HepG2 (cell line): ENCODE results near the gene C12orf43. TPM values are rescaled to one million over a fixed set of nuclear protein-coding genes. Genes with fewer than 3 reads are reported as not detected.

Experiments
- KDM5B ChIP-seq: sonication (generic); formaldehyde crosslinking; IDR thresholded peaks from 2 replicates; pipeline ENCODE4 v1.4.0; 2020; ENCODE audit warnings: missing genetic modification reagents, mild to moderate bottlenecking, borderline replicate concordance
- MATR3 ChIP-seq: sonication (generic); formaldehyde crosslinking; IDR thresholded peaks from 2 replicates; pipeline ENCODE4 v1.4.0; 2020; ENCODE audit warnings: missing genetic modification reagents
- PTBP1 ChIP-seq: fragments of 200-400 bp; formaldehyde crosslinking; IDR thresholded peaks from 2 replicates; pipeline ENCODE4 v1.6.1; 2018; ENCODE audit warnings: low read length, low read depth; ENCODE audit not compliant: poor library complexity, severe bottlenecking
- SAP130 ChIP-seq: IDR thresholded peaks from 2 replicates; pipeline ENCODE4 v1.6.1; 2016; ENCODE audit warnings: low read depth
- SOX6 ChIP-seq, 2 experiments: fragments of 450-650 bp in 1 of 2; sonication (generic) in 1 of 2; formaldehyde crosslinking in 1 of 2; IDR thresholded peaks; 2 replicates each; pipeline versions ENCODE4 v1.4.0 to v1.6.1; 2017 to 2020; ENCODE audit warnings: antibody characterized with exemption in 1 of 2, mild to moderate bottlenecking in 1 of 2, missing genetic modification reagents in 1 of 2
- ZFY ChIP-seq: sonication (generic); formaldehyde crosslinking; IDR thresholded peaks from 2 replicates; pipeline ENCODE4 v1.4.0; 2020; ENCODE audit warnings: missing genetic modification reagents
- ZNF101 ChIP-seq: sonication (generic); formaldehyde crosslinking; IDR thresholded peaks from 2 replicates; pipeline ENCODE4 v1.4.0; 2020; ENCODE audit warnings: mild to moderate bottlenecking, low read depth, missing genetic modification reagents, borderline replicate concordance
- ZNF251 ChIP-seq: sonication (generic); formaldehyde crosslinking; IDR thresholded peaks from 2 replicates; pipeline ENCODE4 v1.9.0; 2021; ENCODE audit warnings: mild to moderate bottlenecking, missing genetic modification reagents
- ZNF629 ChIP-seq: sonication (generic); formaldehyde crosslinking; conservative IDR thresholded peaks from 2 replicates; pipeline ENCODE4 v1.5.0; 2020; ENCODE audit warnings: missing genetic modification reagents
- ZNF747 ChIP-seq: sonication (generic); formaldehyde crosslinking; IDR thresholded peaks from 2 replicates; pipeline ENCODE4 v1.8.1; 2023; ENCODE audit warnings: missing genetic modification reagents, mild to moderate bottlenecking, borderline replicate concordance
- ZNF878 ChIP-seq: sonication (generic); formaldehyde crosslinking; IDR thresholded peaks from 2 replicates; pipeline ENCODE4 v1.8.1; 2023; ENCODE audit warnings: mild to moderate bottlenecking, missing genetic modification reagents, moderate library complexity
- polyA plus RNA-seq, 8 experiments: library from polyadenylated mRNA; depleted of rRNA in 3 of 8; stranded (reverse) in 7 of 8; unstranded in 1 of 8; fragments of >200 nt; fragmentation: Illumina TruSeq in 4 of 8; extraction: Trizol in 4 of 8; gene quantifications; 2 replicates each; pipeline versions ENCODE4 v1.2.1 to v1.2.3, GENCODE V29; 2011 to 2016; ENCODE audit warnings: low read depth in 4 of 8, missing spikeins in 1 of 8, mixed read lengths in 1 of 8; ENCODE audit not compliant: insufficient read depth in 1 of 8
- total RNA-seq, 5 experiments: library from RNA; depleted of rRNA; stranded (reverse); fragments of >200 nt; fragmentation: Illumina TruSeq; extraction: Trizol; gene quantifications; 2 replicates each; pipeline ENCODE4 v1.2.3, GENCODE V29; 2016; ENCODE audit warnings: low read depth in 1 of 5
- TF ChIP-seq, protein P1 (sequence below): IDR thresholded peaks from 2 replicates; pipeline ENCODE4 v1.6.1; 2016; ENCODE audit warnings: control low read depth
- TF ChIP-seq, protein P2 (sequence below): sonication (generic); formaldehyde crosslinking; conservative IDR thresholded peaks from 2 replicates; pipeline ENCODE4 v1.4.0; 2020; ENCODE audit warnings: mild to moderate bottlenecking, missing genetic modification reagents, moderate library complexity
- TF ChIP-seq, protein P3 (sequence below), 2 experiments: sonication (generic) in 1 of 2; formaldehyde crosslinking in 1 of 2; IDR thresholded peaks; 2 replicates each; pipeline versions ENCODE4 v1.6.1 to v1.9.0; 2014 to 2022; ENCODE audit warnings: antibody characterized with exemption in 1 of 2, borderline replicate concordance in 1 of 2, inconsistent platforms in 1 of 2, low read depth in 1 of 2, missing genetic modification reagents in 1 of 2
- TF ChIP-seq, protein P4 (sequence below): sonication (generic); formaldehyde crosslinking; IDR thresholded peaks from 2 replicates; pipeline ENCODE4 v1.5.0; 2020; ENCODE audit warnings: mild to moderate bottlenecking, missing genetic modification reagents

Gene C12orf43
- total and polyA plus RNA-seq, 2 of the 13 experiments (the other 11 are each of a cell fraction or from before 2014, with no cell fraction given) = 7.9 to 11.1 TPM

DNA sequence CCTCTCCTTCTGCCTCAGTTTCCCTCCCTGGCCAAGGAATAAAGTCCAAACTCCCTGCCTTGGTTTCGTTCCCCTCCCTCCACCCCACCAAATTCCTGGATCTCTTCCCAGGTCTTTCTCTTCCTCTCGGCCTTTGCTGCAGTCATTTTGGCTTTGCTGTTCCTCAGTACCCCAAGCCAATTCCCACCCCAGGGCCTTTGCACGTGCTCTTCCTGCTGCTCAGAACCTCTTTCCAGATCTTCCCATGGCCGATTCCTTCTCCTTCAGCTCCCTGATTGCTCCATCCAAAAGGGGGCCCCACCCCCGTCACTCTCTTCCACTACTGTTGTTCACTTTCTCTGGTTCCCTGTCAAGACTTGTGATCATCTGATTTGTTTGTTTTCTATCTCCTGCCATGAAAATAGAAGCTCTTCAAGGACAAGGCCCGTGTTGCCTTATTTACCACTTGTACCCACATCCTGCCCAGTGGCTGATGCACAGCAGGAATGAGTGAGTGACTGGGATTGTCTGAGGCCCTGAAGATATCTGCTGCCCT, 34.8 kb downstream of the C12orf43 start (continued):
- TF ChIP-seq, protein P1, sequence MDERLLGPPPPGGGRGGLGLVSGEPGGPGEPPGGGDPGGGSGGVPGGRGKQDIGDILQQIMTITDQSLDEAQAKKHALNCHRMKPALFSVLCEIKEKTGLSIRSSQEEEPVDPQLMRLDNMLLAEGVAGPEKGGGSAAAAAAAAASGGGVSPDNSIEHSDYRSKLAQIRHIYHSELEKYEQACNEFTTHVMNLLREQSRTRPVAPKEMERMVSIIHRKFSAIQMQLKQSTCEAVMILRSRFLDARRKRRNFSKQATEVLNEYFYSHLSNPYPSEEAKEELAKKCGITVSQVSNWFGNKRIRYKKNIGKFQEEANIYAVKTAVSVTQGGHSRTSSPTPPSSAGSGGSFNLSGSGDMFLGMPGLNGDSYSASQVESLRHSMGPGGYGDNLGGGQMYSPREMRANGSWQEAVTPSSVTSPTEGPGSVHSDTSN (CRISPR knock-in tag) = no peak
- no peak for TF ChIP-seq KDM5B (CRISPR knock-in tag)
- TF ChIP-seq ZNF629 (CRISPR knock-in tag) = 0 out of 2 replicates have a peak, but pooled peaks have one; percentile 17
- TF ChIP-seq, protein P2, sequence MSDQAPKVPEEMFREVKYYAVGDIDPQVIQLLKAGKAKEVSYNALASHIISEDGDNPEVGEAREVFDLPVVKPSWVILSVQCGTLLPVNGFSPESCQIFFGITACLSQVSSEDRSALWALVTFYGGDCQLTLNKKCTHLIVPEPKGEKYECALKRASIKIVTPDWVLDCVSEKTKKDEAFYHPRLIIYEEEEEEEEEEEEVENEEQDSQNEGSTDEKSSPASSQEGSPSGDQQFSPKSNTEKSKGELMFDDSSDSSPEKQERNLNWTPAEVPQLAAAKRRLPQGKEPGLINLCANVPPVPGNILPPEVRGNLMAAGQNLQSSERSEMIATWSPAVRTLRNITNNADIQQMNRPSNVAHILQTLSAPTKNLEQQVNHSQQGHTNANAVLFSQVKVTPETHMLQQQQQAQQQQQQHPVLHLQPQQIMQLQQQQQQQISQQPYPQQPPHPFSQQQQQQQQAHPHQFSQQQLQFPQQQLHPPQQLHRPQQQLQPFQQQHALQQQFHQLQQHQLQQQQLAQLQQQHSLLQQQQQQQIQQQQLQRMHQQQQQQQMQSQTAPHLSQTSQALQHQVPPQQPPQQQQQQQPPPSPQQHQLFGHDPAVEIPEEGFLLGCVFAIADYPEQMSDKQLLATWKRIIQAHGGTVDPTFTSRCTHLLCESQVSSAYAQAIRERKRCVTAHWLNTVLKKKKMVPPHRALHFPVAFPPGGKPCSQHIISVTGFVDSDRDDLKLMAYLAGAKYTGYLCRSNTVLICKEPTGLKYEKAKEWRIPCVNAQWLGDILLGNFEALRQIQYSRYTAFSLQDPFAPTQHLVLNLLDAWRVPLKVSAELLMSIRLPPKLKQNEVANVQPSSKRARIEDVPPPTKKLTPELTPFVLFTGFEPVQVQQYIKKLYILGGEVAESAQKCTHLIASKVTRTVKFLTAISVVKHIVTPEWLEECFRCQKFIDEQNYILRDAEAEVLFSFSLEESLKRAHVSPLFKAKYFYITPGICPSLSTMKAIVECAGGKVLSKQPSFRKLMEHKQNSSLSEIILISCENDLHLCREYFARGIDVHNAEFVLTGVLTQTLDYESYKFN (CRISPR knock-in tag) = no peak; the same call in 1 of the 2 replicates
- TF ChIP-seq, protein P3, sequence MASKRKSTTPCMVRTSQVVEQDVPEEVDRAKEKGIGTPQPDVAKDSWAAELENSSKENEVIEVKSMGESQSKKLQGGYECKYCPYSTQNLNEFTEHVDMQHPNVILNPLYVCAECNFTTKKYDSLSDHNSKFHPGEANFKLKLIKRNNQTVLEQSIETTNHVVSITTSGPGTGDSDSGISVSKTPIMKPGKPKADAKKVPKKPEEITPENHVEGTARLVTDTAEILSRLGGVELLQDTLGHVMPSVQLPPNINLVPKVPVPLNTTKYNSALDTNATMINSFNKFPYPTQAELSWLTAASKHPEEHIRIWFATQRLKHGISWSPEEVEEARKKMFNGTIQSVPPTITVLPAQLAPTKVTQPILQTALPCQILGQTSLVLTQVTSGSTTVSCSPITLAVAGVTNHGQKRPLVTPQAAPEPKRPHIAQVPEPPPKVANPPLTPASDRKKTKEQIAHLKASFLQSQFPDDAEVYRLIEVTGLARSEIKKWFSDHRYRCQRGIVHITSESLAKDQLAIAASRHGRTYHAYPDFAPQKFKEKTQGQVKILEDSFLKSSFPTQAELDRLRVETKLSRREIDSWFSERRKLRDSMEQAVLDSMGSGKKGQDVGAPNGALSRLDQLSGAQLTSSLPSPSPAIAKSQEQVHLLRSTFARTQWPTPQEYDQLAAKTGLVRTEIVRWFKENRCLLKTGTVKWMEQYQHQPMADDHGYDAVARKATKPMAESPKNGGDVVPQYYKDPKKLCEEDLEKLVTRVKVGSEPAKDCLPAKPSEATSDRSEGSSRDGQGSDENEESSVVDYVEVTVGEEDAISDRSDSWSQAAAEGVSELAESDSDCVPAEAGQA (IDR thresholded peaks at IDR 0.05; ENCODE audit: low read depth) = 0 out of 2 replicates have a peak, but pooled peaks have one; percentile 17
- TF ChIP-seq, protein P3 (CRISPR knock-in tag; IDR thresholded peaks at IDR 0.05; ENCODE audit: borderline replicate concordance) = no peak
- TF ChIP-seq SAP130 = no peak; the same call in 1 of the 2 replicates
- no peak for TF ChIP-seq ZNF878
- no peak for TF ChIP-seq MATR3
- no peak for TF ChIP-seq SOX6 (IDR thresholded peaks at IDR 0.05)
- peak; percentile 6; the same call in 1 of the 2 replicates for TF ChIP-seq SOX6 (CRISPR knock-in tag; IDR thresholded peaks at IDR 0.05)
- no peak for TF ChIP-seq ZNF101 (CRISPR knock-in tag)
- TF ChIP-seq ZNF747 (CRISPR knock-in tag) = no peak
- TF ChIP-seq ZNF251 (CRISPR knock-in tag) = no peak
- TF ChIP-seq, protein P4, sequence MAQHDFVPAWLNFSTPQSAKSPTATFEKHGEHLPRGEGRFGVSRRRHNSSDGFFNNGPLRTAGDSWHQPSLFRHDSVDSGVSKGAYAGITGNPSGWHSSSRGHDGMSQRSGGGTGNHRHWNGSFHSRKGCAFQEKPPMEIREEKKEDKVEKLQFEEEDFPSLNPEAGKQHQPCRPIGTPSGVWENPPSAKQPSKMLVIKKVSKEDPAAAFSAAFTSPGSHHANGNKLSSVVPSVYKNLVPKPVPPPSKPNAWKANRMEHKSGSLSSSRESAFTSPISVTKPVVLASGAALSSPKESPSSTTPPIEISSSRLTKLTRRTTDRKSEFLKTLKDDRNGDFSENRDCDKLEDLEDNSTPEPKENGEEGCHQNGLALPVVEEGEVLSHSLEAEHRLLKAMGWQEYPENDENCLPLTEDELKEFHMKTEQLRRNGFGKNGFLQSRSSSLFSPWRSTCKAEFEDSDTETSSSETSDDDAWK (CRISPR knock-in tag) = no peak
- peak; percentile 18 for TF ChIP-seq ZFY (CRISPR knock-in tag)
- TF ChIP-seq PTBP1 = no peak
